HG03066 (cell line): Measurements from ENCODE around the gene PTCD1.
A peak's percentile ranks its signal among the peaks of the same experiment; 100 is the strongest.
"Not testable (repeated sequence)": the region's sequence is repeated elsewhere in the genome, so short reads cannot be mapped to it uniquely, and the experiment has no call there.

Experiments
- ATAC-seq: cut with Tn5 transposase; IDR thresholded peaks from one replicate; pipeline ENCODE4 v1.9.1; 2021; ENCODE audit warnings: low read depth; ENCODE audit not compliant: unreplicated experiment

The PTCD1 gene

DNA sequence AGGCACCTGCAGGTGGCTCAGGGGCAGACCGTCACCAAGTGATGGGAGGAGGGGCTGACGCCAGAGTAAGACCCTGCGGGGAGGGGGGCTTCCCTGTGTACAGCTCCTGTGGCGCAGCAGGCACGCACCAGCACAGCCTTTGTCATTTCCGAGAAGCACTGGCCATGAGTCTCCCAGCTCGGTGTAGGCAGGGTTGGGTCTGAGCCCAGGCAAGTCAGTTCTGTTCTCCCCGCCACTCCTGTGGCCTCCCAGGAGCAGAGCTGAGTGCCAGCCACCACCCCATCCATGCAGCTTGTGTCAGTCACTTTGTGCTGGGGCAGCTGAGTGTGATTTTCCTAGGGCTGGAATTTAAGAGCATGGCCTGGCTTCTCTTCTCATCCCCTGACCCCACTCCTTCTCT, 13.3 kb upstream of the PTCD1 start:
- ATAC-seq: no peak

DNA sequence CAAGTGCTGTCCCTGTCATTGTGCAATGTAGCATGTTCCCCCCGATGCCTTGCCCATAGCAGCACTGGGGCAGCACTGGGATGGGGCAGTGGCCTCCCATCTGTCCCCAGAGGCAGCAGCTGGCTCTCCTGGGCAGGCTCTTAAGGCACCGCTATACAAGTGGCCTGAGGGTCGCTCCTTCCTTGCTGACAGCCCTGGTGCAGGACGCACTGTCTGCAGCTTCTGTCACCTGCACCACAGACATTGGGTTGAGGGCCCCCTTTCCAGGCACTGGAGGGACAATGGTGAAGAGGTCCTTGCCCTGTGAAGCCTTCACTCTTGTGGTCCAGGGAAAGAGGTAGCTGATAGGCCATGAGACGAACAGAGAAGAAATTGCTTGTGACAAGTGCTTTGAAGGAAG, 10.7 kb upstream of the PTCD1 start:
- ATAC-seq: no peak

DNA sequence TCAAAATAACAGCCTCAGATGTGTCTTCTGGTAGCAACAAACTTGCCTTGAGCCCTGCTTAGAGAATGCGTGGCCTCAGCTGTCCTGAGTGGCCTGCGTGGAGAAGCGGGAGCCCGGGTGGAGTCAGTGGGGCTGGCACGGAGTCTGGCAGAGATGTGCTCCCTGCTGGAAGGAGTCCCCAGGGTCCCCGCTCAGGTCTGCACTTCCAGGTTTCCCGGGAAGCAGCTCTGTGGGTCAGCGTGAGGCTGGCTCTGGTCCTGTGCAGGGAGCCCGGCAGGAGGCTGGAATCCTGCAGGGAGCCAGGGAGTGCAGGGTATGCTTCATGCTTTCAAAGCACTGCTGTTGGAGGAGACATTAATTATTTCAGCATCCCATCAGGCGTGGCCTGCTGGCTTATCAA, 10.3 kb upstream of the PTCD1 start:
- ATAC-seq: no peak

DNA sequence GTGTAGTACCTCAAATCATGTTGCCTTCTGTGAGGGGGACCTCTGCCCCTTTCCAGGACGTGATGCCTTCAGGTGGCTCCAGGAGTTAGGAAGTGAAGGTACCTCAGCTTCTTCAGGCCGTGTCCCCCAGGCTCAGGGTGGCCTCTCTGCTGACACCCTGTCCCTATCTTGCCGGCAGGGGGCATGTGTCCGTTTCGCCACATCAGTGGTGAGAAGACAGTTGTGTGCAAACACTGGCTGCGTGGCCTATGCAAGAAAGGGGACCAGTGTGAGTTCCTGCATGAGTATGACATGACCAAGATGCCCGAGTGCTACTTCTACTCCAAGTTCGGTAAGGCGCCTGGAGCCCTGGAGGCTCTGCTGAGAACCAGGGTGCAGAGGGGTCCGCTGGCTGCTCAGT, 9.3 kb upstream of the PTCD1 start:
- ATAC-seq: no peak

DNA sequence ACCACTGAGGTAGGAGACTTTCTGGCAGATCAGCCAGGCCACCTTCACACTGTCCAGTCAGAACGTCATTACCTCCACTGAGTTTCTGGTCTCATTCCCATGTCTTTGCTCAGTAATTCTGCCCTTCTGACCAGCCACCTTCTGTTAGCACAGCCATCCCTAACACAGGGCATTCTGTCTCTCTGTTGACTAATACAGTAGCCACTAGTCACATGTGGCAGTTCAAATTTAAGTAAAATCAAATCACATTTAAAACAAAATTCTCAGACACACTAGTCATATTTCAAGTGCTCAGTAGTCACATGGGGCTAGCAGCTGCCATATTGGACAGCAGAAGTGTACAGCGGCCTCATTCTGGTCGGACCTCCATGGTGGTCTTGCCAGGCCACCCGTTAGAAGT, 7.5 kb upstream of the PTCD1 start:
- no peak for ATAC-seq

DNA sequence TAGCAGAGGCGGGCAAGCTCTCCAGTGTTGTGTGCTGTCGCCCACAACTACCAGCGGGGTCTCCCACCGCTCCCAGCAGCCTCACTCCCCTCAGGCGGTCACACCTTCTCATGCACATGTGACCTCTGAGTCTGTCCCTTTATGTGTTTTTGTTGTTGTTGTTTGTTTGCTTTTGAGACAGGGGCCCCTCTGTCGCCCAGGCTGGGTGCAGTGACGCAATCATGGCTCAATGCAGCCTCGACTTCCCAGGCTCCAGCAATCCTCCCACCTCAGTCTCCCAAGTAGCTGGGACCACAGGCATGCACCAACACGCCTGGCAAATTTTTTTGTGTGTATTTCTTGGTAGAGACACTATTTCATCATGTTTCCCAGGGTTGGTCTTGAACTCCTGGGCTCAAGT, 1.6 kb upstream of the PTCD1 start:
- no peak for ATAC-seq

DNA sequence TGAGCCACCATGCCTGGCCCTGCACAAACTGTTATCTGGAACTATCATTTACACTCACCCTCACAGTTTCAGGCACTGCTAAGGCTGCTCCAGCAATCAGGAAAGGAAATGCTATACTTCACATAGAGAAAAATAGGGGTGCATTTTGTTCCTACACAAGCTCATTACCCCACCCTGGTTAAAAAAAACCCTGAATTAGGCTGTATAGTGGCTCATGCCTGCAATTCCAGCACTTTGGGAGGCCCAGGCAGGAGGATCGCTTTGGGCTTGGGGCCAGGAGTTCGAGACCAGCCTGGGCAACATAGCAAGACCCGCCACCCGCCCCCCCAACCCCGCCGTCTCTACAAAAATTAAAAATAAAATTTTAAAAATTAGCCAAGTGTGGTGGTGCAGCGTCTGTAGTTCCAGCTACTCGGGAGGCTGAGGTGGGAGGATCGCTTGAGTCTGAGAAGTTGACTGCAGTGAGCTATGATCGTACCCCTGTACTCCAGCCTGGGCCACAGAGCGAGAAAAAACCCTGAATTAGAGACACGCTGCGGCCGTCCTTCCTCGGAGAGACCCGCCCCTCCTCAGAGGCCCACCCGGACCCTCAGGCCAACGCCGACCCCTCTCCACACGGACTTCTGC, 539 bp downstream of the PTCD1 start:
- ATAC-seq: peak; percentile 13

DNA sequence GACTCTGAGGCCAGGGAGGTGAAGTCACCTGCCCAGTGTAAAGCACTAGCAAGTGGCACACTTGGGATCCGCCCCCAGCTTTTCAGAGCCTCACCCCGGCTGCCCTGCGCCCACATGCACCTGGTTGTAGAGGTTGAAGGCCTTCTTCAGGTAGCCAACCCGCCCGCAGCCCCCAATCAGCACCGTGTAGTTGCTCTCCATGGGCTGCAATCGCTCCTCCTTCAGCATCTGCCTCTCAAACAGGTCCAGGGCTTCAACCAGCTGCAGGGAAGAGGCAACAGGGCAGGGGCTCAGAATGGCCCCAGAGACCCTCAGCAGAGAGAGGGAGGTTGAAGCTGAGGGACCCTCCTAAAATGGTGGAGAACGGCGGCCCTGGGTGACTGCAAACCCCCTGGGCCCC, 5.4 kb downstream of the PTCD1 start:
- no peak for ATAC-seq

DNA sequence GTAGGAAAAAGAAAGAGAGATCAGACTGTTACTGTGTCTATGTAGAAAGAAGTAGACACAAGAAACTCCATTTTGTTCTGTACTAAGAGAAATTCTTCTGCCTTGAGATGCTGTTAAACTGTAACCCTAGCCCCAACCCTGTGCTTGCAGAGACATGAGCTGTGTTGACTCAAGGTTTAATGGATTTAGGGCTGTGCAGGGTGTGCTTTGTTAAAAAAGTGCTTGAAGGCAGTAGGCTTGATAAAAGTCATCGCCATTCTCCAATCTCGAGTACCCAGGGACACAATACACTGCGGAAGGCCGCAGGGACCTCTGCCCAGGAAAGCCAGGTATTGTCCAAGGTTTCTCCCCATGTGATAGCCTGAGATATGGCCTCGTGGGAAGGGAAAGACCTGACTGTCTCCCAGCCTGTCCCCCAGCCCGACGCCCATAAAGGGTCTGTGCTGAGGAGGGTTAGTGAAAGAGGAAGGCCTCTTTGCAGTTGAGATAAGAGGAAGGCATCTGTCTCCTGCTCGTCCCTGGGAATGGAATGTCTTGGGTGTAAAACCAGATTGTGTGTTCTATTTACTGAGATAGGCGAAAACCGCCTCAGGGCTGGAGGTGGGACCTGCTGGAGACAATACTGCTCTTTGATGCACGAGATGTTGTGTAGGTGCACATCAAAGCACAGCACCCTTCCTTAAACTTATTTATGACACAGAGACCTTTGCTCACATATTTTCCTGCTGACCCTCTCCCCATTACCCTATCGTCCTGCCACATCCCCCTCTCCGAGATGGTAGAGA, 6.7 kb downstream of the PTCD1 start:
- not testable (repeated sequence) for ATAC-seq

DNA sequence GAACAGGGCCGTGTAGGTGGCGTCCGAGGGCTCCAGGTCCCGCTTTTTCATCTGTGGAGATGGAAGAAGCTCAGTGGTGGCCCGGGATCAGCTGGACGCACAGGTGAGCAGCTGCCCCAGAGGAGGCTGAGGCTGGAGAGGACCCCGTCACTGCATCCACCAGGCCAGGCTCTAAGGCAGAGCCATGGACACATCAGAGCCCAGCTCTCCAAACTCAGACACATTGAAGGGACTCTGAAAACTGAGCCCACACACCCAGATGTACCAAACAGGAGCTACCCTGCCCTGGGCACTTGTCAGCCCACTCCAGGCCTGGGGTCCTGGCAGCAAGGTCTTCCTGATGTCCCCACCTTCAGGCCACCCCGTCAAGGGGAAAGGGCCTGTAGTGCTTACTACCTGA, 8.8 kb downstream of the PTCD1 start:
- no peak for ATAC-seq

DNA sequence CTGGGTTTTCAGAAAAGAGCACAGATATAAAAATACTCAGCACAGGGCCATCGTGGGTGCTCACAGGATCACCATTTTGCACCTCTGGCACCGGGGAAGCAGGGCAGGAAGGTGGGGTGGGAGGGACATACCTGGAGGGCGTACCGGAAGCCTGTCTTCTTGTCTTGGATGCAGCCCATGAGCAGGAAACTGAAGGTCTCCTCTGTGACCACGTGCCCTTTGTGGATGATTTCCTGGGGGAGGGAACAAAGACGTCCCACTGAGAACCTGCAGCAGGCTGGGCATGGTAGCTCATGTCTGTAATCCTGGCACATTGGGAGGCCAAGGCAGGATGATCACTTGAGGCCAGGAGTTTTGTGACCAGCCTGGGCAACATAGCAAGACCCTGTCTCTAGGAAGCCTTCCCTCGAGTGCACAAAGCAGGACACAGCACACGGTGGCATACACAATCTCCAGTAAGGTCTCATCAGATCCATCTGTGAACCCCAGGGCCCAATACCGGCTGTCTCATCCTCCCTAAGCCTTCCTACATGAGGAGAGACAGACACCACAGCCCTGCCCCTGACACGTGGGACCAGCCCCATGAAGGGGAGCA, 9.5 kb downstream of the PTCD1 start:
- ATAC-seq: no peak

DNA sequence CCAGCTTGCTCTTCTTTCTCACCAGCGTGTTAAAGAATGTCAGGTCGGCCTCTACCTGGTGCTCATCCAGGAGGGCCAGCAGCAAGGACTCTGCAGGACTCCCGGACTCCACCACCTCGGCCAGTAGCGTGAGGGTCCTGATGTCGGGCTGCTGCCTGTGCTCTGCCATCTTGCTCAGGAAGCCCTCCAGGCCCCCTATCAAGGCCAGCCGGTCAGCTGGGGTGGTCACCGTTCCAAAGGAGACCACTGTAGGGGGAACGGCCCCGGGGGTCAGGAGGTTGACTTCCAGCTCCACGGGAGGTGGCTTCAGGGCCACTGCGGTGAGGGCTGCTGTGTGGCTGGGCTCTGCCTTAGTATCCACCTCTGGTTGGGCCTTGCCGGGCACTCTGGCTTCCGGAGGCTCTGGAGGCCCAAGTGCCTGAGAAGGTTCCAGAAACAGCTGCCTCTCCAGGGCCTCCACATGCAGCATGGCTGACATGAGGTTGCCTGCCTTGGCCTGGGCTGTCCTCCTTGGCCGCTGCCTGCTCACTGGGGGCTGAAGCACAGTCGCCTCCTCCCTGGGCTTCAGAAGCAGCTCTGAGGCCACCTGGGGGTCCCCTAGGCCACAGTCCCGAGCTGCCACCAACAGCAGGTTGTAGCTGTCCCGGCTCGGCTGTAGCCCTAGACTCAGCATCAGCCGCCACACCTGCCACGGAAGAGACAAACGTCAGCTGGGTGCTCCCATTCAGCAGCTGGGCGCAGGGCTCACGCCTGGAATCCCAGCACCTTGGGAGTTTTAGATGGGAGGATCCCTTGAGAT, 13.5 kb downstream of the PTCD1 start:
- ATAC-seq: no peak

DNA sequence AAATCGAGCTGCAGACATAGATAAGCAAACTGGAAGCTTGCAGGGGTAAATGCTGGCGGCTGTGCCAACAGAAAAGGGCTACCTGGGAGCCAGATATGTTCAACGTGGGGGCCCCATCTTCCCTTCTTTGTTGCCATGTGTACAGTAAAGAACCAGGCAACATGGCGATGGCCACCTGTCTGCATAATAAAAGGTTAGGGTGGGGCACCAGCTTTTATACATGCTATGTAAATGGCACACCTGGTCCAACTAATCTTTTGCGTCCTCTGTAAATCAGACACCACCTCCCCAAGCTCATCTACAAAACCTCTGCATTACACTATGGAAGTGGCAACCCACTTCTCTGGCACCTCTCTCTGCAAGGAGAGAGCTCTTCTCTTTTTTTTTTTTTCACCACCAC, 16.0 kb downstream of the PTCD1 start:
- no peak for ATAC-seq

DNA sequence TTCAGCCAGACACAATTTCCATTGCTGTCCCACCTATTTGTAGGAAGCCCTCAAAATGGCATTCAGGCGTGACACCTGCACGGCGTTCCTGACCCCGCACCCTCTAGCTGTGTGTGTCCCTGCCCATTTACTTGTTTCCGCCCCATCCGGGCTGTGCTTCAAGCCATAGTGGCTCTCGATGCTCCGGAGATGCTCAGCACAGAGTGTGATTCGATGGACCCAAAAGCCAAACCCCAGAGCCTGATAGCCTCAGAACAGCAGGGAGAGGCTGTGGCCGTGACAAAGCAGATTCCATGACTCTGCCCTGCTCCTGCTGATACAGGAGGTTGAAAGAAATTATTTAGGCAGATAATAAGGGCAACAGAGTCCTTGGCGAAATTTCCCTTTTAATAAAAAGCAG, 16.4 kb downstream of the PTCD1 start:
- no peak for ATAC-seq

DNA sequence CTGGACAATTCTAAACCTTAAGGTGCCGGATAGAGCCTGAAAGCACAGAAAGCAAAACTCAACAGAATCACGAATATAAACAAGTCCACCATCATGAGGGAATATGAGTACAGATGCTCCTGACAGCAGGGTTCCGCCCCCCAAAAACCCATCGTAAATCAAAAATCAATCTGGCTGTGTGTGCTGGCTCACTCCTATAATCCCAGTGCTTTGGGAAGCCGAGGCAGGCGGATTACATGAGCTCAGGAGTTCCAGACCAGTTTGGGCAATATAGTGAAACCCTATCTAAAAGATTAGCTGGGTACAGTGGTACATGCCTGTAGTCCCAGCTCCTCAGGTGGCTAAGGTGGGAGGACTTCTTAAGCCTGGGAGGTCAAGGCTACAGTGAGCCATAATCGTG, 17.6 kb downstream of the PTCD1 start:
- ATAC-seq: no peak

DNA sequence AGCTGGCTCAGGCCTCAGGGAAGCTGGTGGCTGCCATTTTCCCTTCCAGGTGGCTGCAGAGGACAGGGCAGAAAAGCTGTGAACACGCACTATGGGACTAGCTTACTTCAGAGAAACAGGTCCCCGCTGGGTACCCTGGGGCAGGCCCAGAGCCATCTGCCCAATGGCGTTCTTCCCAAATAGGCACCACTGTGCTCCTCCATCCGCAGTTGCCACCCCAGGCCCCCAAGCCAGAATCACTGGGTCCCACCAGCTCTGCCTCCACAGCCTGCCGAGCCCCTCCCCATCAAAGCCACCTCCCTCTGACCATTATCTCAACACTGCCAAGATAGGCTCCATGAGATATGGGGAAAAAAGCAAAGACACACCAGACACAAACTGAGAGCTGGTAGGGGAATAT, 18.4 kb downstream of the PTCD1 start:
- no peak for ATAC-seq

DNA sequence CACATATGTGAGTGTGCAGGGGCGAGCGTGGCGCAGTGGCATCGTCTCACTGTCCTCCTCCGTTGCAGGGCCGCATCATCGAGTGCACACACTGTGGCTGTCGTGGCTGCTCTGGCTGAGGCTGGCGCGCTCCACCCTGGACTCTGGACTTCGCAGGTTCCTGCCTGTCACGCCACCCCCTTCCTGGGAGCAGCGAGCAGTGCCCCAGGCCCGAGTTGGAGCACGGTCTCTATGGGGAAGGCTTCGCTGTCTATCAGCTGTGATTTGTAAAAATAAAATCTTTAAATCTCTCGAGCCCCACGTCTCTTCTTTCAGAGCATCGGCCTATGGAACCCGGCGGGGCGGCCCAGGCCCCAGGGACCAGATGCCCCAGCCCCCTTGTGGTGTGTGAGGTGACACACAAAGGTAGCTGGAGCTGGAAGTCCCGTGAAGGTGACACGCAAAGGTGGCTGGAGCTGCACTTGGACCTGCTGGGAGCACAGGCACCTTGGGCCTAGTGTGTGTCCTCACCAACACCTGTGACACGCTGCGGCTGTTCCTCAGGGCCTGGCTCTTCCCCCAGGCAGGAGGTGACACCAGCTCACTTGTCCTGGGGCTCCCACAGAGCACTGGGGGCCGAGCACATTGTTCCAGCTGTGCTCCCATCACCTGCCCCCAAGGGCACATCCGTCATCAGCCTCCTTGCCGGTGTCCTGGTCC, 19.1 kb downstream of the PTCD1 start:
- ATAC-seq: no peak

DNA sequence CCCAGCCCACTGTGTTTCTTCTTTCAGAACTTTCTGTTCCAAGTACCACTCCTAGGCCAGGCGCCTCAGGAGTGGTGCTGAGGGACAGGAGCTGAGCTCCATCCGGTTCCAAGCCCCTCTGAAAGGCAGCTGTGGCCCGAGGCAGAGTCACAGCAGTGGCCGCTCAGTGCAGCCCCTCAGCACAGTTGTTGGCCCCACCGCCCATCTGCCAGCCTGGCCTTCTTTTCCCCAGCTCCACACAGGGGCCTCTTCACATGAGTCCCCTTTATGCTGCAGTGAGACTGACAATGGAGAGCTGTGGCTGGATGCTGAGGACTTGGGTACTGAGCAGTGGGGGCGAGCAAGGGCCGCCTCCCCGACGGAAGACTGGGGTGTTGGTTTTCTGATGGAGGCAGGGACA, 20.3 kb downstream of the PTCD1 start:
- no peak for ATAC-seq

DNA sequence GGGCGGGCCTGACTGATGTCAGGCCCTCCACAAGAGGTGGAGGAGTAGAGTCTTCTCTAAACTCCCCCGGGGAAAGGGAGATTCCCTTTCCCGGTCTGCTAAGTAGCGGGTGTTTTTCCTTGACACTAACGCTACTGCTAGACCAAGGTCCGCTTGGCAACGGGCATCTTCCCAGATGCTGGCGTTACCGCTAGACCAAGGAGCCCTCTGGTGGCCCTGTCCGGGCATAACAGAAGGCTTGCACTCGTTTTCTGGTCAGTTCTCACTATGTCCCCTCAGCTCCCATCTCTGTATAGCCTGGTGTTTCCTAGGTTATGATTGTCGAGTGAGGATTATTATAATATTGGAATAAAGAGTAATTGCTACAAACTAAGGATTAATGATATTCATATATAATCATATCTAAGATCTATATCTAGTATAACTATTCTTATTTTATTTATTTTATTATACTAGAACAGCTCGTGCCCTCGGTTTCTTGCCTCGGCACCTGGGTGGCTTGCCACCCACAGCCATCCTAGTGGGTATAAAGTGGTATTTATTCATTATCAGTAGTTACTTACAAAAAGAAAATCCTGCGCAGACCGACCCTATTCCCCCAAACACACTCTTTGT, 23.0 kb downstream of the PTCD1 start:
- not testable (repeated sequence) for ATAC-seq

DNA sequence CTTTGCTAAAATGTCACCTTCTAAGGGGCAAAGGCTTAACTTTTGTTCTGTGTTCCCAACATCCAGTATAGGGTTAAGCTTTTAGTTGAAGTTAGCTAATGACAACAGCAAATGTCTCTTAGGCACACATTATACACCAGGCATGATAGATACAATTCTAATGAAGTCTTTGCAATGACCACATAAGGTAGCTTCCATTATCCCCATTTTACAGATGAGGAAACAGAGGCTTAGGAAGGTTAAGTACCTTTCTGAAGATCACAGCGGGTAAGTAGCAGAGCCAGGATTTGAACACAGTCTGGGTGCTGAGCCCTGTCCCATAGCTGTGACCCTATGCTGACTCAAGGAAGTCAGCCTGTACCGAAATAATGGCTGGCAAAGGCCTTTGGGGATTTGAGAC, 28.0 kb downstream of the PTCD1 start:
- no peak for ATAC-seq
